GM18870 (cell line): ENCODE data around the gene KPNB1.

Experiments
- ATAC-seq: cut with Tn5 transposase; IDR thresholded peaks from one replicate; pipeline ENCODE4 v1.9.1; 2021; ENCODE audit warnings: moderate library complexity; ENCODE audit not compliant: unreplicated experiment

The KPNB1 gene

GRCh38 chr17:47649153-47649971 is at the start of gene KPNB1:
TSS of gene KPNB1 (plus strand) at chr17:47649919. CDS start at chr17:47650245, 326 bp downstream.
- ATAC-seq = peak; percentile 79

DNA sequence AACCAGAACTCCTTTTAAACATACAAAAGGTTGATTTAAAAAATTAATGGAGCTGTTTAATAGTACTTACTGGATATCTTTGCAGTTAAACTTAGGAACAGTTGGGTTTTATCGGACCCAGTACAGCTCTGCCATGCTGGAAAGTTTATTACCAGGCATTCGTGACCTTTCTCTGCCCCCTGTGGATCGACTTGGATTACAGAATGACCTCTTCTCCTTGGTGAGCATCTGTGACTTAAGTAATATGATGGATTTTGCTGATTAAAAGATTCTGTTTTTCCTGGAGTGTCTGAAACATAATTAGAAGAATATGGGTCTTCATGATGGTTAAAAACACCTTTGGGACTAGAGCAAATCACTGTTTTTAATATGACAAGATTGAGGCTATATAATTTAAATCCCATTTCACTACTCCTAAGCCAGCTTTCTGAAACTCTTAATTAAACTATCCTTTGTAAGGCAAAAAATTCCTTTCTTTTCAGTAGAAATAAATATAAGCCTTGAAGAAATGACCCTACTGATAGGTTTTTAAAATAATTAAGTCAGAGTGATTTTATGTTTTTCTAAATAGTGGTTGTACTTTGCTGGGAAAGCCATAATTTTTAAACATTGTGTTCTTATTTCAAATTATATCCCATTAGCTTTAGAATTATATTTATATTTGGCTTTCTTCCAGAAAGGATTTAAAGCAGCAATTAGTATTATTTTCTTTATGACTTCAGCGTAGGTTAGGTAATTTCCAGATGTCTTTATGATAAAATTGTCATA is 45.7 kb upstream of the KPNB1 start:
- no peak for ATAC-seq

- ATAC-seq = no peak
Measured at GRCh38 chr17:47604598-47604927, 45.2 kb upstream of the KPNB1 start.

DNA sequence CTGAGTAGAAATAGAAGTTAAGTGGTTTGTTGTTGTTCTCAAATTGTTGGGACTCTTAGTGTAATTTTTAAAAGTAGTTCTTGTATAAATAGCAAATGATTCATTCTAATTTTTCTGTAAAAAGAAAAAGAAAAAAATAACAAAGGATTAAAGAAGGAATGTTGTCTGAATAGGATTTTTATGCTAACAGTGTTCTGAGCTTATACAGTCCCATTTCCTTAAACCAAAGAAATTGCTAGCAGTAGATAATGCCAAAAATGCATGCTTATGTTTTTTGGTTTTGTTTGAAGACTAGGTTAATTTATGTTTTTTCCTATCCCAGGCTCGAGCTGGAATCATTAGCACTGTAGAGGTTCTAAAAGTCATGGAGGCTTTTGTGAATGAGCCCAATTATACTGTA is 44.7 kb upstream of the KPNB1 start:
- no peak for ATAC-seq

GRCh38 chr17:47607481-47607880 is 42.2 kb upstream of the KPNB1 start:
- no peak for ATAC-seq

GRCh38 chr17:47611372-47612350 is 38.1 kb upstream of the KPNB1 start:
- no peak for ATAC-seq

DNA sequence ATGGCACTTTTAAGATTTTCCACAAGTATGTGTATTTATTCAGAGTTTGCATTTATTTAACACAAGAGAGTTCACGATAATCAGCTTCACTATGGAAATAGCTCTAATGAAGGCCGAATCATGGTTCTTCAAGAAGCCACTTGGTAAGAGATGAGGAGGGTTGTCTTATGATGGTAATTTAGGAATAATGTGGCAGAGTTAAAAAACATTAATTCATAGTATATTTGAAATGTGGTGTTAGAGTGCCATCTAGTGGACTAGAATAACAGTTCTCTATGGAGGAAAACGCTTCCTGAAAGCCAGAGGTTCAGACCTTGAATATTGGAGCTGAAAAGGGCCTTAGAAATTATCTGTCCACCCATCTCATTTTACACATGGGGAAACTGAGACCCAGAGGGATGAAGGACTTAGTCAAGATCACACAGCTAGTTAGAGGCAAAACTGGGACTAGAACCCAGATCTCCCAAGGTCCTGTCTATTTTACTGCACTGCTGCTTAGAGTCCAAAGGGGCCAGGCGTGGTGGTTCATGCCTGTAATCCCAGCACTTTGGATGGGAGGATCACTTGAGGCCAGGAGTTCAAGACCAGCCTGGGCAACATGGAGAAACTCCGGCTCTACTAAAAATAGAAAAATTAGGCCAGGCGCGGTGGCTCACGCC is 33.8 kb upstream of the KPNB1 start:
- no peak for ATAC-seq

- no peak for ATAC-seq
Measured at GRCh38 chr17:47618410-47618809, 31.3 kb upstream of the KPNB1 start.

DNA sequence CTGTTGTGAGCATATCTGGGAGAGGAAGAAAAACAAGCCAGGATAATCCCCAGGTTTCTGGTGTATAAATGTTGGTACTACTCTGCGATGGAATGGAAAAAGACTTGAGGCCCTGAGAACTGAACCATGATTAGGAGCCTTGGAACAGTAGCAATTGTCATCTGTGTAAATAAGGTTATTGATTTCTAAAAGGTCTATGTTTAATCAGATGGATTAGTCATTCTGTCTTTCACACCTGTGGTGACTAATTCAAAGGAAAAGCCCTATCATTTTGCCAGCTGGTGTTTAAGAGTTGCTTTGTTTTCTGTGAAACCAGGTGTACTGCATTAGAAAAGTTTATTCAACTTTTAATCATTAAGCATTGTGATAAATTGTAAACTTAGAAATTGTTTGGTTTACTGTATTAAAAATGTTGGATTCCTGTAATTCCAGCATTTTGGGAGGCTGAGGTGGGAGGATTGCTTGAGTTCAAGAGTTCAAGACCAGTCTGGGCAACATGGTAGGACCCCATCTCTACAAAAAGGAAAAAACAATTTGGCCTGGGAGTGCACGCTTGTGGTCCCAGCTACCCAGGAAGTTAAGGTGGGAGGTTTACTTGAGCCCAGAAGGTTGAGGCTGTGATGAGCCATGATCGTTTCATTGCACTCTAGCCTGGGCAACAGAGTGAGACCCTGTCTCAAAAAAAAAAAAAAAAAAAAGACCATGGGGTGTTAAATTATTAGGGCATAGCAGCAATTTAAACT is 29.0 kb upstream of the KPNB1 start:
- ATAC-seq = no peak

DNA sequence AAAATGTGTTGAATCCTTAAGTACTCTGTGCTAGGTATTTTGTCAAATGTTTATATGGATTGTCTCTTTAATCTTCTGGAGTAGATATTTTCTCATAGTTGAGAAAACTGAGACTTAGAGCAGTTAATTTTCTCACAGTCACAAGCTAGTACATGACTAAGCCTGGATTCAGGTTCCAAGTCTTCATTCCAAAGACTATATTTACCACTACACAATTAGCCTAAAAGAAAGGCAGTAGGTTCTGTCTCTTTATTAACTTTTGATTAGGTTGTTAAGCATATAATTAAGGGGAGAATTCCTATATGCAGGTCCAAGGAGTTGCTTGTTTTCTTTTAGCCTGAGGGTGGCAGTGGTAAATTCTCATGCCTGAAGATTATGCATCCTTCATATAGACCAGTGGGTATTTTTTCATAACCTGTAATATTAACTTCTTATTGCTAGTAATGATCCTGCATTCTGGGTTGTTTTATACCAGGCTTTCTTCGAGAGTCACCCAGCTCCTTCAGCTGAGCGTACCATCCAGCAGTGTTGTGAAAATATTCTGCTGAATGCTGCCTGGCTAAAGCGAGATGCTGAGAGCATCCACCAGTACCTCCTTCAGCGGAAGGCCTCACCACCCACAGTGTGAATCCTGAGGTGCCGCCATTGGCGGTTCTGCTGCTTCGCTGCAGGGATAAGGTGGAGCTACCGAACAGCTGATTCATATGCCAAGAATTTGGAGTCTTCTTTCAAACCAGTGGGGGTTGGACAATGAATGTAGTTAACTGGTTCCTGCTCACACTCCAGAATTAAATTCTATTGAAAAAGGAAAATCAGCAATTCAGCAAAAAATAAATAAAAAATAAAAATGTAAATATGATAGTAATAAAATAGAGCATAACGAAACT is 28.2 kb upstream of the KPNB1 start:
- no peak for ATAC-seq

GRCh38 chr17:47622180-47622549 is 27.6 kb upstream of the KPNB1 start:
- ATAC-seq = no peak

DNA sequence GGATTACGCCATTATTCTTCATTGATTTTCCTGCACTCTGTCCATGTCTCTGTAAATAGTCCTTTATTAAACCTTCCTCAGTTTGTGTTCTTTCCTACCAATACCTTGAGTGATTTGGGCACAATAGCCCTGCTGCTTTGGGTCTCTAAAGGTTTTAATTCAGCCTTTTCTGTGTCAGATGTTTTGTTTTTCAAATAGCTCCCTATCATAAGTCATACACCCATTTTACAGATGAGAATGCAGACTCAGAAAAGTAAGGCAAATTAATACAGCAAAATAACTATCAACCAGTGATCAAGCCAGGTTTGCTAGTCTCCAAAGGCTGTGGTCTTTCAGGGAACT is 25.0 kb upstream of the KPNB1 start:
- ATAC-seq = no peak

DNA sequence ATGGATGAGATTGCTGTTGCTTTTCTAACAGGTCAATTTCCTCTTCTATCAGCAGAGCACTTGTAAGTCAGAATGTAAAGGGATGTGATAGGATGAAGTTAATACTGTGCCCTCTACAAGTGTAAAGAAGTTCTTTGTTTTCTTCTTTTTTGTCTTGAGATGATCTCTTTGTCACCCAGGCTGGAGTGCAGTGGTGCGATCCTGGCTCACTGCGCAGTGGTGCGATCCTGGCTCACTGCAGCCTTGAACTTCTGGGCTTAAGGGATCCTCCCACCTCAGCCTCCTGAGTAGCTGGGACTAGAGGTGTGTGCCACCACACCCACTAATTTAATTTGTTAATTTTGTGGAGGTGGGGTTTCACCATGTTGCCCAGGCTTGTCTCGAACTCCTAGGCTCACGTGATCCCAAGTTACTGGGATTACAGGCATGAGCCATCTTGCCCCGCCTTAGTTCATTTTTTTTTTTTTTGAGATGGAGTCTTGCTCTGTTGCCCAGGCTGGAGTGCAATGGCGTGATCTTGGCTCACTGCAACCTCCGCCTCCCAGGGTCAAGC is 21.6 kb upstream of the KPNB1 start:
- ATAC-seq = no peak

DNA sequence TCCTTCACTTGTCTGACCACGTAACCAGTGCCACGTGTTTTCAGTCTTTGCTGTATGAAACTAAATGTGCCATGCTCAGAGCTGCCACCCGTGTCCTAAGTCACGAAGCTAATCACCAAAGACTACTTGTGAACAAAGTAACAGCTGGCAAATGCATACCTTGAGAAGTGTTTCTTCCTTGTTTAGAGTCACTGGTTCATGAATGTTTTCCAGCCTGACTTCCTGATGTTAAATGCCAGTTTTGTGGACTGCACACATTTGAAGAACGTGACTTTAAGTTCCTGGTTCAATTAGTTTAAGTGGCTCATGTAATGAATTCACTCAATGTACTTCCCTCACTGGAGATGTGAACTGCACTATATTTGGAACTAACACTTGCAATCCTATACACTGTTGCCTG is 19.9 kb upstream of the KPNB1 start:
- ATAC-seq = no peak

DNA sequence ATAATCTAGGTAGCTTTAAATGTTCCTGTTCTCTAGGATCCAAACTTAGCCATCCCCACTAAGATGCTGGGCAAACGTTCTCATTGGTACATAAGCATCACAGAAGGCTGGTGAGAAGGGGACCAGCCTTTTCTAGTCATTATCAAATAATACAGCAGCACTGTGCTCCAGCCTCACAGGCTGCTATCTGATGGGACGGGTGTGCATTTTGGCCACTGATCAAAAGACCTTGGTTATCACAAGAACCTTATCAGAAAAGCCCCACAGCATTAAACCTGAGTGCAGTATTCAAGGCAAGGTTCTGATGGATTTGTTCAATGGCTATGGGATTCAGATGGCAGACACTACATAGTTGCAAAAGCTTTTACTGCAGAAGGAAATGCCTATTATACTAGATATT is 19.1 kb upstream of the KPNB1 start:
- no peak for ATAC-seq

DNA sequence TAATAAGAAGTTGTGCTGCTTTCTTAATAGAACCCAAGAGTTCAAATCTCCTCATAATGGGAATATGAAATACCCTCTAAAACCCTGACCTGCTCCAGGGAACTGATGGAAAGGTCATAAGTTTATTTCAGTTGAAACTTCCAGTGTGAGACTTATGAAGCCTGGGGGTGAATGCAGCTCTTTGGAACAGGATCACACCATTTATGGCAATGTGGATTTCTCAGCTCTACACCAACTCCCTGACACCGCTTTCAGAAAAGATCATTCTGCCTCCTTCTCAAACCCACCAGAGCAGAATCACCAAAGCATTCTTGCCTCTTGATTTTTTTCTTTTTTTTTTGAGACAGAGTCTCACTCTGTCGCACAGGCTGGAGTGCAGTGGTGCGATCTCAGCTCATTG is 16.7 kb upstream of the KPNB1 start:
- ATAC-seq = no peak

GRCh38 chr17:47633996-47634395 is 15.7 kb upstream of the KPNB1 start:
- ATAC-seq = no peak

GRCh38 chr17:47634870-47635269 is 14.8 kb upstream of the KPNB1 start:
- no peak for ATAC-seq

DNA sequence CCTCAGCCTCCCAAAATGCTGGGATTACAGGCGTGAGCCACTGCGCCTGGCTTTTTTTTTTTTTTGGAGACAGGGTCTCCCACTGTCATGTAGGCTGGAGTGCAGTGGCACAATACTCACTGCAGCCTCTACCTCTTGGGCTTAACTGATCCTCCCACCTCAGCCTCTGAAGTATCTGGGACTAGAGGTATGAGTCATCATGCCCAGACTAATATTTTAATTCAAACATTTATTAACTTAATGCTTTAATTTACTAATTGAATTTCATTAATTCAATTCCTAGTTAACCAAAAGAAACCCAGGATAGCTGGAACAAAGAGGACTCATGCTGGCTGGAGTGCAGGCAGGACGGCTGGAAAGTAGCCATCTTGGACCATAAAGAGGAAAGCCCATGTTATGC is 14.0 kb upstream of the KPNB1 start:
- ATAC-seq = no peak
